HG02759 (cell line): ENCODE results near the gene EEFSEC.

Source experiments
- ATAC-seq: cut with Tn5 transposase; IDR thresholded peaks from one replicate; pipeline ENCODE4 v1.9.1; 2021; ENCODE audit warnings: mild to moderate bottlenecking, moderate library complexity; ENCODE audit not compliant: unreplicated experiment

EEFSEC gene

DNA sequence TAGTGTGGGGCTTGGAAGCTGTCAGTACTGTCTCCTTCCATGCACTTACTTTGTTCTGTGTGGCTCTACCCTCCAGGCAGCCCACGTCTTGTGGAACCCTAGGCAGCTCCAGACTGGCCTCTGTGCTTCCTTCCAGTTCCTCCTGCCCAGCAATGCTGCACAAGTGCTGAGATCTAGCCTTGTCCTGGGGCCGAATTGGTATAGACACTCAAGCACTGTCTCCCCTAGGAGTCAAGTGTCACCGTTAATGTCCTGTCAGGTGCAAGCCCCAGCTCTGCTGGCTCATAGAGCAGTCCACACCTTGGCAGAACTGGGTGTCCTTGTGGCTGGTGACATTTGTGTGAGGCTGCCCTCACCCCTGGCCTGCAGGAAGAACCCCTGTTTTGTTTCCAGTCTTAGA lies 130.1 kb downstream of the EEFSEC start:
- ATAC-seq, result no peak

GRCh38 chr3:128285042-128285966 lies 132.0 kb downstream of the EEFSEC start:
- ATAC-seq, result no peak

DNA sequence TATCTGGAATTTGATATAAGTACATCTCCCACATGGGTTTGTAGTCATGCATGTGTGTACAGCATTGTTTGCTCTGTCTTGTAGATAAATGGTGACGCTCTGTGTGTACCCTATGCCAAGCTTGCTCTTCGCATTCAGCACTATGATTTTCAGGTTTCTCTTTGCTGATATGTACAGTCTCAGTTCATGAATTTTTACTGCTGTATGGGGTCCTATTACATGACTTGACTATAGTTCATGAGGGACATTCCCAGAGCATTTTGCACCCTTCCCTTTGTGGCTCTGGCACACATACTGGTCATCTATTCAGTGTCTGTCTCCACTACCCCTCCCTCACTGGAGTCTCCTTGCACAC lies 132.7 kb downstream of the EEFSEC start:
- ATAC-seq, result no peak

DNA sequence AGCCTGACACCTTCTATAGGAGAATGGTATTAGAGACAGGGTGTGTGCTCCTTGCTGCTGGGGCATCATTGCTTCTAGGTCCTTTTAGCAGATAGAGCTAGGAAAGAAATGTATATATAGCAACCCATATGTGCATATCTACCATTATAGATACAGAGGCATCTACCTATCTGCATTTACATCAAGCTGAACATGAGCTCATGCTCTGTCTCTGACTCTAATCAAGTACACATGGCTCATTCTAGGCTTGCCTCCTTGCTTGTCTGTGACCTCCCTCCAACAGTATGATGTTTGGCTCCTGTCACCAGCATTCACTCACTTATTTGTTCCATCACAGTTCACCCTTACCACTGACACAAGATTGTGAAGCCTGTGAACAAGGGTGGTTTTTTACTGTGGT lies 133.4 kb downstream of the EEFSEC start:
- no peak for ATAC-seq

GRCh38 chr3:128287216-128287615 lies 133.9 kb downstream of the EEFSEC start:
- no peak for ATAC-seq

DNA sequence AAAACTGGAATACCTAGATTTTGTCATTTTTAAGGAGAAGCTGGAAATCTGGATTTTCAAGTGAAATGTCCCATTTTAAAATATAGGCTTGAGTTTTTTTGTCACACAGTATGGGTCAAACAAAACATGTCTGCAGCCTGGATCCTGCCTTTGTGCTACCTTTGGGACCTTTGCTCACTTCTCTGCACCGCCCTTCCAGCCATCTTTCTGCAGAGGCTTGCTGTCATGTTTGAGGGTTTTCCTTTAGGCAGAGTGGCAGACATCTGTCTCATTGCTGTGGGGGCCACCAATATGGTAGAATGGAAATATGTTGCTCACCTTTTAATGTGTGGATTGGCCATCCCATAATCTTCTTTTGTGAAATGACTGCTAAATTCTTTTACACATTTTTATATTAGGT lies 136.3 kb downstream of the EEFSEC start:
- ATAC-seq, result no peak

- no peak for ATAC-seq
Measured at GRCh38 chr3:128290484-128290883, 137.2 kb downstream of the EEFSEC start.

- ATAC-seq, result no peak
Measured at GRCh38 chr3:128293930-128294329, 140.6 kb downstream of the EEFSEC start.

- no peak for ATAC-seq
Measured at GRCh38 chr3:128294999-128295468, 141.8 kb downstream of the EEFSEC start.

GRCh38 chr3:128296469-128297251 lies 143.4 kb downstream of the EEFSEC start:
- no peak for ATAC-seq

DNA sequence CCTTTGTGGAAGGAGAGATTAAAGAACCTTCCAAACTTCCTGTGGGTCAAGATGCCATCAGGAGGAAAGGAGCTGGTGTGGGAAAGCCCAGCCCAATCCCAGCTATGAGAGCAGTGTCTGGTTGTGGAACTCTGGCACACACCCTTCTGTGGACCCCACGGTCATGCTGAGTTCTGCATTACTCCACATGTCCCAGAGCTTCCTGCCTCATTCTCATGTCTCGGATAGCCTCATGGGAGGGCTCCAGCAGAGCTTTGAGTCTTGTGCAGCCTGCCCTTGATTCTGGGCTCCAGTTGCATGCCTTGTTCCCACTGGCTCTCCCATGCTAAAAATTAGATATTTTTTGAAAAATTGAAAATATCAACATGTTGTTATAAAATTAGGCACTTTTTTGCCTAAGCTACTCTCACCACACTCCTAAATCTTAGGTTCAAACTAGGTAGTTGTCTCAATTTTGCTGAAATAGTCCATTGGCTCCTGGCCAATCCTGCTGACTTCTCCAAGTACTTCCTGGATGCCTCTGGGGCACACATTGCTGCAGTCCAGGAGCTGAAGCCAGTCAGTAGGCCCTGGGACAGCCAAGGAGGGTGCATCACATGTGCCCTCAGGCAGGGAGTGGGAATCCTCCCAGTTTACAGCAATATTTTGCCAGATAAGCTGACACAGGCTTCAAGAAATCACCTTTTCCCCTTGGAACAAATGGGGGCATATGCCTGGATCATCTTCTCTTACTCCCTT lies 144.3 kb downstream of the EEFSEC start:
- ATAC-seq, result no peak

- no peak for ATAC-seq
Measured at GRCh38 chr3:128301186-128302023, 148.1 kb downstream of the EEFSEC start.

DNA sequence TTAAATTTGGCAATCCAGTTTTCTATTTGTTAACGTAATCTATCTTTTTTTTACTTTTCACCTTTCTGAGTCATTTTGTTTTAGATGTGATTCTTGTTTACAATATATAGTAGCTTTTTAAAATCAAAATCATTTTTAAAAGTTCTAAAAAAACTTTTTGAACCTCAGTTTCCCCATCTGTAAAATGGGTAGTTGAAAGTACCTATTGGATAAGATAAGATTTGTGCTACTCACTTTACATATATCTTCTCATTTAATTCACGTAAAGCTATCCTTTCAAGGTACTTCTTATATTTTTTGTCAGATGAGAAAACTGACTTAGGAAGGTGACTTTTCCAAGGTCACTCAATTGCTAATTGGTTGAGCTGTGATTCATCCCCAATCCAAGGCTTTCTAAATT lies 153.2 kb downstream of the EEFSEC start:
- ATAC-seq, result no peak

- ATAC-seq, result no peak
Measured at GRCh38 chr3:128307029-128307633, 153.8 kb downstream of the EEFSEC start.

GRCh38 chr3:128307781-128308469 lies 154.6 kb downstream of the EEFSEC start:
- ATAC-seq, result no peak

DNA sequence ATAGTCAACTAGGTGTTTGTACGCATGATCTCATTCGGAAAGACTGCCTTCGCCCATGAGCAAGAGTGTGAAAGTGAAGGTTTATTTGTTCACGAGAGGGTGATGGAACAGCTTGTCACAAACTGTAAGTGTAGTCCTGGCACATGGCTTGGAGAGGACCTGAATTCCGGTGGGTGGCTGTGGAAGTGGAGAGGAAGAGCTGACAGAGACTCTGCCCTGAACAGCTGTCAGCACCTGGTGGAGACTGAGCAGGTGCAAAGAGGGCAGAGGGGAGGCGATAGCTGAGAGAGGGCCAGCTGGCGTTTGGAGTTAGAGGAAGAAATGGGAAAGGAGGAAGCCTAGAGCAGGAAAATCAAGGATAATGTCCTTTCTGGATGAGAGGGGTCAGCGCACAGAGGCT lies 155.7 kb downstream of the EEFSEC start:
- ATAC-seq, result no peak

- ATAC-seq, result no peak
Measured at GRCh38 chr3:128310286-128311058, 157.2 kb downstream of the EEFSEC start.

GRCh38 chr3:128311441-128311844 lies 158.2 kb downstream of the EEFSEC start:
- ATAC-seq, result no peak

GRCh38 chr3:128312271-128312670 lies 159.0 kb downstream of the EEFSEC start:
- no peak for ATAC-seq
